Measurements from ENCODE around the gene TOGARAM2. TPM values are rescaled to one million over a fixed set of nuclear protein-coding genes. Genes with fewer than 3 reads are reported as not detected.
"Not testable (repeated sequence)": the region's sequence is repeated elsewhere in the genome, so short reads cannot be mapped to it uniquely, and the experiment has no call there.

The TOGARAM2 gene
- polyA plus RNA-seq, 6 donors from 2014 or later = 0.14 TPM; not detected in 5

DNA sequence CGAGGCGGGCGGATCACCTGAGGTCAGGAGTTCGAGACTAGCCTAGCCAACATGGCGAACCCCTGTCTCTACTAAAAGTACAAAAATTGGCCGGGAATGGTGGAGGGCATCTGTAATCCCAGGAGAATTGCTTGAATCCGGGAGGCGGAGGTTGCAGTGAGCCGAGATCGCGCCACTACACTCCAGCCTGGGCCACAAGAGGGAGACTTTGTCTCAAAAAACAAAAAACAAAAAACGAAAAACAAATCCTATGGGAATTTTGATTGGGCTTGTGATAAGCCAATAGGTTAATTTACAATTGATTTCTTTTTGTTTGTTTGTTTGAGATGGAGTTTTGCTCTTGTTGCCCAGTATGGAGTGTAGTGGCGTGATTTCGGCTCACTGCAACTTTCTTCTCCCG, 24.2 kb upstream of the TOGARAM2 start:
- DNase-seq = no peak
- peak overlapping the region in 2 of 8 donors; percentile 44 to 50 for H3K4me3 Mint-ChIP-seq
- H3K27me3 Mint-ChIP-seq = no peaks in the 10 kb centered on the region
- H3K9me3 Mint-ChIP-seq = no peaks in the 10 kb centered on the region
- no peak for ATAC-seq (ENCODE audit: low read depth in 2 of 2)
- H3K4me1 Mint-ChIP-seq = peaks cover 4 to 7% (median 6%) of the 10 kb centered on the region in 3 donors
- peak overlapping the region in 1 of 6 donors; percentile 16 for H3K27ac Mint-ChIP-seq
- no peaks in the 10 kb centered on the region for H3K36me3 Mint-ChIP-seq

DNA sequence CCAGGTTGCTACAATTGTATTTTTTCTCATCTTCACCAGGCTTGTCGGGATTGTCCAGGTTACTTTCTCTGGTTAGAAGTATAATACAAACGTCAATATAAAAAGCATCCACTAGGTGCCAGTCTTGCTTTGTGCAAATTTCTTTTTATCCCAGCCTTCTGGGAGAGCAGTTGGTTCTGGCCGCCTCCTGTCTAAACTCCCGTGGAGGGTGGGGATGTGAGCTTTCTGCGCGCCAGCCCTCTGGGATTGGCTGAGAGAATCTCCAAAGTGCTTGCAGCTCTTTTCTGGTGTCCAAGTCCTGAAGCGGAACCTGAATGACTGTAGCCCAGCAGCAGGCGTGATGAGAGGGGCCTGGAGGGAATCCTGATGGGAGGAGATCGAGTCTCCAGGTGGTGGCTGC, 22.4 kb upstream of the TOGARAM2 start:
- ATAC-seq (ENCODE audit: low read depth in 2 of 2) = peak; percentile 25 to 38
- no peak overlapping the region for H3K27ac Mint-ChIP-seq
- H3K4me3 Mint-ChIP-seq = no peak overlapping the region
- no peaks in the 10 kb centered on the region for H3K27me3 Mint-ChIP-seq
- H3K4me1 Mint-ChIP-seq = peaks cover 0 to 4% (median 2%) of the 10 kb centered on the region in 3 donors
- H3K9me3 Mint-ChIP-seq = no peaks in the 10 kb centered on the region
- peak; percentile 18 for DNase-seq
- no peaks in the 10 kb centered on the region for H3K36me3 Mint-ChIP-seq

DNA sequence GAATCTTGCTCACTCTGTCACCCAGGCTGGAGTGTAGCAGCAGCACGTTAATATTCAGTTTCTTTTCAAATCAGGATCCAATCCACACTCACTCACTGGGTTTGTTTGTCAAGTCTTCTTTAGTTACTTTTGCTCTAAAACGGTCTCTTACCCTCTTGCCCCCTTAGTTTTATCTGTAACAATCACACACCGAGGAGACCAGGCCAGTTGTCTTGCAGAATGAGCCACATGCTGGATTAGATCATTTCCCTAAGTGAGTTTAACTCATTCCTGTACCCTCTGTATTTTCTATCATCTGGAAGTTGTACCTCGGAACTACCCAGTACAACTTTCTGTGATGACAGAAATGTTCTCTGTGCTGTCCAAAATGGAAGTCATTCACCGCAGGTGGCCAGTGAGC, 20.7 kb upstream of the TOGARAM2 start:
- H3K4me3 Mint-ChIP-seq = no peak overlapping the region
- H3K4me1 Mint-ChIP-seq = peaks cover 0 to 4% (median 2%) of the 10 kb centered on the region in 3 donors
- H3K27ac Mint-ChIP-seq = no peak overlapping the region
- no peak for ATAC-seq (ENCODE audit: low read depth in 2 of 2)
- peaks cover 0 to 2% (median 0%) of the 10 kb centered on the region in 7 donors for H3K9me3 Mint-ChIP-seq
- DNase-seq = no peak
- H3K36me3 Mint-ChIP-seq = no peaks in the 10 kb centered on the region
- H3K27me3 Mint-ChIP-seq = peaks cover 0 to 10% (median 0%) of the 10 kb centered on the region in 3 donors

DNA sequence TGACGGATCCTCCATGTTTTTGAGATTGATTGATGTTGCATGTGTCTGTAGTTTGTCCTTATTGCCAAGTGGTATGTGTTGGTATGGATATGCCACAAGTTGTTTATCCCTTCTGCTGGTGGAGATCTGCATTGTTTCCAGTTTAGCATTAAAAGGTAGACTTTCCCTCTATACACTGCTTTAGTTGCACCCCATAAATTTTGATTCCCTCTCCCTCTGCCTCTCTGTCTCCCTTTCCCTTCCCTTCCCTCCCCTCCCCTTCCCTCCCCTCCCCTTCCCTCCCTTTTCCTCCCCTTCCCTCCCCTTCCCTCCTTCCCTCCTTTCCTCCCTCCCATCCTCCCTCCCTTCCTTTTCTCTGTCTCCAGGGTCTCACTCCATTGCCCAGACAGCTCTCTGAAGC, 18.6 kb upstream of the TOGARAM2 start:
- Mint-ChIP-seq H3K27me3 (peaks cover 0 to 15% (median 0%) of the 10 kb centered on the region in 3 donors), H3K4me1 (peaks cover 0 to 3% (median 0%) of the 10 kb centered on the region in 3 donors), H3K36me3 (no peaks in the 10 kb centered on the region), H3K27ac (peak overlapping the region in 1 of 6 donors; percentile 42), H3K9me3 (peaks cover 0 to 2% (median 0%) of the 10 kb centered on the region in 7 donors), H3K4me3 (no peak overlapping the region)
- no peak for ATAC-seq (ENCODE audit: low read depth in 2 of 2)
- no peak for DNase-seq

DNA sequence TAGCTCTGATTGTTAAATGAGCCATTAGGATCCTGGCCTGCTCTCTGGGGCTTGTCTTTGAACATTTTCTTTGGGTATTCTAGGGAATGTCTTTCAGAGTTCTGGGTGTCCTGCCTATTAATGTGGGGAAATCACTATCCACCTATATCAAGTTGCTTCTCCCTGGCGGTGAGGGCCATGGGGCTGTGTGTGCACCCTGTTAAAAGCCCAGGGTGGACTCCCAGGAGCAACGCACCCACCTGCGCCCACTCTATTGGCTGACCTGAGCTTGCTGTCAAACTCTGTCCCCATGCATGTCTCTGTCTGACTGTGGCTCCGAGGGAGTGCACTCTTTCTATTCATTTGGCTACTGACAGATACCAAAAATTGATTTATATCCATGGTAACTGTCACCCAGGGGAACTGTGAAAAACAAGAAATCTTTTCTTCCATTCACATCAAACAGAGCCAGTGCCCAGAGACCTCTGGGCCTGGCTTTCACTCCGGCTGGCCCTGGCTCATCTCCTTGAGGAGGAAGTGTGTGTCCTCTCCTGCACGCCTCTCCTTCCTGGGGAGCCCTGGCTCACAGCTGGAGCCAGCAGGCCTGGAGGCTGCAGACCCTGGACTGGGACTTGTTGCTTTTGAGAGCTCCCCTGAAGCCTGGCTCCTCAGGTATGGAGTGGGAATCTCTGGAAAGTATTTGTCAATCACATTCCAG, 10.5 kb upstream of the TOGARAM2 start:
- no peak for DNase-seq
- Mint-ChIP-seq H3K36me3 (no peaks in the 10 kb centered on the region), H3K4me3 (no peak overlapping the region), H3K4me1 (no peaks in the 10 kb centered on the region), H3K27me3 (peaks cover 0 to 10% (median 8%) of the 10 kb centered on the region in 3 donors), H3K27ac (no peak overlapping the region), H3K9me3 (peaks cover 0 to 2% (median 0%) of the 10 kb centered on the region in 7 donors)
- no peak for ATAC-seq (ENCODE audit: low read depth in 2 of 2)

DNA sequence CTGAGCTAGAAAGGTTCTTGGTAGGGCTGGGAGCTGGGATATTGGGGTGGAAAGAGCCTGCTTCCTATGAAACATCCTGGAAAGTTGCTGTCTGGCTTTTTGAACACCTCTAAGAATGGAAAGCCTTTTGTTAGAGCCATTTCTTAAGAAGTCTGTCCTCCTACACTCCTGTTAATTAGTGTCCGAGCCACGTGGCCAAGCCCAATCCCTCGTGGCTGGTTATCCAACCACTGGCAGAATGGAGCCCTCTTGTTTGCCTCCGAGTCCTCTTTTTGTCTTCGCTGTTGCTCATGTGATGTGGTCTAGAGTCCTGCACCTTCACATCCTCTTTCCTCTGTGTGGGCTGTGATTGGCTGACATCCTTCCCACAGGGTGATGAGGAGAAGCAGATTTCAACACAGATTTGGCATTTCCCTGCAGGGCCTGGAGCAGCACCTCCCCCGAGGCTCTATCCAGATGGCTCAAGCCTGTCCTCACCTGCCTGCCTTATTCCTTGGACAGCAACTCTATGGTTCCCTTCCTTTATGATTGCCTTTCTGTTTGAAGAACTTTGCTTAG, 8.2 kb upstream of the TOGARAM2 start:
- DNase-seq (no peak), ATAC-seq (ENCODE audit: low read depth in 2 of 2) (no peak)
- no peaks in the 10 kb centered on the region for H3K36me3 Mint-ChIP-seq
- H3K4me1 Mint-ChIP-seq = no peaks in the 10 kb centered on the region
- no peak overlapping the region for H3K4me3 Mint-ChIP-seq
- peaks cover 0 to 16% (median 6%) of the 10 kb centered on the region in 3 donors for H3K27me3 Mint-ChIP-seq
- H3K9me3 Mint-ChIP-seq = peaks cover 0 to 2% (median 0%) of the 10 kb centered on the region in 7 donors
- H3K27ac Mint-ChIP-seq = peak overlapping the region in 1 of 6 donors; percentile 22

DNA sequence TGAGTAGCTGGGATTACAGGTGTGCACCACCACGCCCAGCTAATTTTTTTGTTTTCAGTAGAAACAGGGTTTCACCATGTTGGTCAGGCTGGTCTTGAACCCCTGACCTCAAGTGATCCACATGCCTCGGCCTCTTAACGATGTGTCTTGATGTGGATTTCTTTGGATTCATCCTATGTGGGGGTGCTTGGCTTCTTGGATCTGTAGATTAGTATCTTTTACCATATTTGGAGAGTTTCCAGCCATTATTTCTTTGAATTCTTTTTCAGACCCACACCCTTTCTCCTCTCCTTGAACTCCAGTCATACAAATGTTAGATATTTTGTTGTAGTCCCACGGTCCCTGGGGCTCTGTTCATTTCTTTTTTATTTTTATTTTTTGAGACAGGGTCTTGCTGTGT, 6.8 kb upstream of the TOGARAM2 start:
- Mint-ChIP-seq H3K36me3 (no peaks in the 10 kb centered on the region), H3K9me3 (peaks cover 0 to 2% (median 0%) of the 10 kb centered on the region in 7 donors), H3K4me3 (no peak overlapping the region), H3K4me1 (no peaks in the 10 kb centered on the region), H3K27me3 (peaks cover 0 to 19% (median 0%) of the 10 kb centered on the region in 3 donors), H3K27ac (no peak overlapping the region)
- DNase-seq (no peak), ATAC-seq (ENCODE audit: low read depth in 2 of 2) (no peak)

DNA sequence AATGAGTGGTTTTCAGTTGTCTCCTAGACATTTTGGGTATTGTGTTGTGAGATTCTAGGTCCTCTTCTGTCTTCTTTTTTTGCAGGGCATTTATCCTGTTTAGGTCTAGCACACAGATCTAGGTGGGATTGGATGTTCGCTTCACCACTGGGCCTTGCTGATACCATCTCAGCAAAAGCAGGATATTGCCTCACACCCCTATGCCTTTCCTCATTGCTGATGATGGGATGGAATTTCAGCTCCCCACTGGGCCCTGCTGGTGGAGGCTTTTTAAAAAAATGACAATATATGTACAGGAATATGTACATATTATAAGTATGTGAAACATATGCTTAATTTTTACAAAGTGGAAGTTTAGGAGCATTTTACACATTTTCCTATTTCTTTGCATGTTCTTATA, 5.4 kb upstream of the TOGARAM2 start:
- H3K4me3 Mint-ChIP-seq = no peak overlapping the region
- no peaks in the 10 kb centered on the region for H3K36me3 Mint-ChIP-seq
- DNase-seq (no peak), ATAC-seq (ENCODE audit: low read depth in 2 of 2) (no peak)
- peaks cover 0 to 2% (median 0%) of the 10 kb centered on the region in 7 donors for H3K9me3 Mint-ChIP-seq
- peak overlapping the region in 1 of 6 donors; percentile 12 for H3K27ac Mint-ChIP-seq
- peaks cover 0 to 19% (median 0%) of the 10 kb centered on the region in 3 donors for H3K27me3 Mint-ChIP-seq
- no peaks in the 10 kb centered on the region for H3K4me1 Mint-ChIP-seq

DNA sequence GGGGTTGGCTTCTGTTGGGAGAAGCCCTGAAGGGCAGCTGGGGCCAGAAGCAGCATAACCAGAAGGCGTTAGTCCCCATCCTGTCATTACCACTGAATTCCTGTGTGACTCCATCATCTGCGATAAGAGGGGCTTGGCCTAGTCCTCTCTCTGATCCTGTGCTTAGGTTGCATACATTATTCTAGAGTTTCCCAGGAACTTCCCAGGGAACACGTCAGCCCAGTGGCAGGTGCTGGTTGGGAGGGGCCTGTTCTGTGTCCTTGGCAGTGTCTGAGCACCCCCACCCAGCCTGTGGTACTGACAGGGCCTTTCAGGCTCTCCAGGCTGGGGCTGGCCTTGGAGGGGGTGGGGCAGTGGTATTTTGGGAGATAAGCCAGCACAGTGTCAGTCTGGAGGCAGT, 4.5 kb upstream of the TOGARAM2 start:
- no peaks in the 10 kb centered on the region for H3K36me3 Mint-ChIP-seq
- peaks cover 0 to 19% (median 0%) of the 10 kb centered on the region in 3 donors for H3K27me3 Mint-ChIP-seq
- H3K27ac Mint-ChIP-seq = no peak overlapping the region
- no peak for DNase-seq
- H3K4me1 Mint-ChIP-seq = no peaks in the 10 kb centered on the region
- H3K4me3 Mint-ChIP-seq = no peak overlapping the region
- H3K9me3 Mint-ChIP-seq = peaks cover 0 to 2% (median 0%) of the 10 kb centered on the region in 7 donors
- ATAC-seq (ENCODE audit: low read depth in 2 of 2) = no peak

DNA sequence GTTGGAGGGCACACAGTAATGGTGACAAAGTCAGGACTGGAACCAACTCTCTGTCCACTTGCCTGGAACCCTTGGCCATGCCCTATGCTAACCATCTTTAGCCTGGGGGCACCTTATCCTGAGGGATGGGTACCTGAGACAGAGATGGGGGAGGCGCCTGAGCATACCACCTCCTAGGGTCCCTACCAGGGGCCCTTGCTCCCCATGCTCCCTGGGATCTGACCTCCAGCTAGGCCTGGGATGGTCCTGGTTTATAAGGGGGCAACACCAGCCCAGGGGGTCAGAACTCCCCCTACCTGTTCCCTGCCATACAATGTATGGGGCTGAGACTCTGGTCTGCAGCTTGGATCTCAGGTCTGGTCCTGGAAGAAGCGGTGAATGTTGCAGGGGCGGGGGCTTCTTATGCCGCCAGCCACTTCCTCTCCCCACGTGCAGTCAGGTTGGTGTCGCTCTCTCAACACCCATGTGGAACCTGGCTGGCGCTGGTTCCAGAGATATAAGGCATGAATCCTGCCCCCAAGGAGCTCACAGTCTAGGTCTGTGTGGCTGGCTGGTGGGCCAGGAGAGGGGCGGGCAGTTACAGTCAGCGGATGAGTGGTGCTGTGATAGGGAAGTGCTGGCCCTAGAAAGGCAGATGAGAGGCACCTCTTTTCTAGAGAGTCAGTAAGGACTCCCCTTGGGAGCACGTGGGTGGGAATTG, 3.8 kb upstream of the TOGARAM2 start:
- Mint-ChIP-seq H3K4me1 (no peaks in the 10 kb centered on the region), H3K4me3 (no peak overlapping the region), H3K27ac (no peak overlapping the region), H3K27me3 (peaks cover 0 to 19% (median 0%) of the 10 kb centered on the region in 3 donors), H3K36me3 (no peaks in the 10 kb centered on the region), H3K9me3 (peaks cover 0 to 2% (median 0%) of the 10 kb centered on the region in 7 donors)
- DNase-seq (no peak), ATAC-seq (ENCODE audit: low read depth in 2 of 2) (no peak)

DNA sequence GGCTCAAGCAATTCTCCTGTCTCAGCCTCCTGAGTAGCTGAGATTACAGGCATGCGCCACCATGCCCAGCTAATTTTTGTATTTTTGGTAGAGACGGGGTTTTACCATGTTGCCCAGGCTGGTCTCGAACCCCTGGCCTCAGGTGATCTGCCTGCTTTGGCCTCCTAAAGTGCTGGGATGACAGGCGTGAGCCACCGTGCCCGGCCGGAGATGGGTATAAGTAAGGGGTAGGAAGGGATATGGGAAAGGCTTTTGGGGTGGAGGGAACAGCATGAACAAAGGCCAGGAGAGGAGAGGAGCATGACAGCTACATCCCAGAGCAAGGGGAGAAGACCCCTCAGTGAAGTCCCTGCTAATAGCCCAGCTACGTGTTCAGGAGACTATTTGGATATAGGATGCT, 3.1 kb upstream of the TOGARAM2 start:
- Mint-ChIP-seq H3K27me3 (peaks cover 0 to 16% (median 0%) of the 10 kb centered on the region in 3 donors), H3K4me3 (peak overlapping the region in 1 of 8 donors; percentile 49), H3K27ac (peak overlapping the region in 1 of 6 donors; percentile 44)
- not testable (repeated sequence) for ATAC-seq (ENCODE audit: low read depth in 2 of 2); H3K4me1 Mint-ChIP-seq; H3K36me3 Mint-ChIP-seq; H3K9me3 Mint-ChIP-seq; DNase-seq

DNA sequence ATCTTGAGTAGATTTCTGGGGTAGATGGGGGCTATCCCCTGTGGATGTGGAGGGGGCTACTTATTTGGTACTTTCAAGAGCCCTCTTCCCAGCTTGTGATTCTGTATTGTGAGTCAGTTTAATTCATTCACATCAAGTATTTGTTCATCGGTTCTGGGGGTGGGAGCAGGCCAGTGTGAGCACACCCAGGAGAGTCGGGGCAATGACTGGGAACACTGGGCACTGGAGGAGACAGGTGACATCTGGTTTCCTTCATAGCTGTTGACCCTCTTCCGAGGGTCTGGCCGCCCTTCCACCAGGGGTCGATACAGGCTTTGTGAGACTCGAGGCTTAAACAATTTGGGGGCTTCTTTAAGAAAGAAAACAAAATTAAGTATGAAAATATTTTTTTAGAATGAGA, 2.5 kb upstream of the TOGARAM2 start:
- H3K4me1 Mint-ChIP-seq = no peaks in the 10 kb centered on the region

DNA sequence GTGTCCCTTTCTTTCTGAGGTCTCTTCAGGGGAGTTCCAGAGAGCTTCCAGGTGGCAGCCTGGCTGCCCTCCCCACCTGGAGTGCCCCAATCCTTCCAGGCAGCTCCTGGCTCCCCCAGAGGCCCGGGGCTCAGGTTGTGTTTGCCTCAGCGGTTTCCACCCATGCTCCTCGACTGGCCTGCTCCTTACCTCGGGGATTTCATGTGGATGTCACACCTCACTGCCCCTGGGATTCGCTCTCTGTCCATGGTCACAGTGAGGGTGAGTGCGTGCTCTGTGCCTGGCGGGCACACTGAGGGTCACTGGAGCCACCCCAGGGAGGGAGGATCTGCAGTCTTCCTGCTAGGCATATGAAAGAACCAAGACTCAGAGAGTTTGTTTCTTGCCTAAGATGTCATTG, 2.1 kb upstream of the TOGARAM2 start:
- peaks cover 0 to 3% (median 0%) of the 10 kb centered on the region in 7 donors for H3K9me3 Mint-ChIP-seq
- H3K4me3 Mint-ChIP-seq = no peak overlapping the region
- no peaks in the 10 kb centered on the region for H3K4me1 Mint-ChIP-seq
- no peaks in the 10 kb centered on the region for H3K36me3 Mint-ChIP-seq
- peak overlapping the region in 1 of 6 donors; percentile 21 for H3K27ac Mint-ChIP-seq
- H3K27me3 Mint-ChIP-seq = peaks cover 0 to 8% (median 3%) of the 10 kb centered on the region in 3 donors
- DNase-seq = no peak
- no peak for ATAC-seq (ENCODE audit: low read depth in 2 of 2)

More for the DNA sequence above, 2.5 kb upstream of the TOGARAM2 start:
- Mint-ChIP-seq H3K27me3 (peaks cover 0 to 10% (median under 1%) of the 10 kb centered on the region in 3 donors), H3K4me3 (no peak overlapping the region), H3K36me3 (no peaks in the 10 kb centered on the region), H3K9me3 (peaks cover 0 to 1% (median 0%) of the 10 kb centered on the region in 7 donors), H3K27ac (peak overlapping the region in 1 of 6 donors; percentile 20)
- ATAC-seq (ENCODE audit: low read depth in 2 of 2) (no peak), DNase-seq (no peak)
